ENCODE measurements around the gene PYGO1. TPM values are rescaled to one million over a fixed set of nuclear protein-coding genes. Genes with fewer than 3 reads are reported as not detected.
"Not testable (repeated sequence)": the region's sequence is repeated elsewhere in the genome, so short reads cannot be mapped to it uniquely, and the experiment has no call there.

Gene PYGO1
- total and polyA plus RNA-seq, 7 experiments from 2014 or later = not detected

GRCh38 chr15:55505407-55505806 is 82.7 kb downstream of the PYGO1 start:
- POLR2A ChIA-PET; H3K4me3 Mint-ChIP-seq; H3K9me3 ChIP-seq (ENCODE audit: control insufficient read depth in 2 of 3, low read length in 3 of 3); H3K4me3 ChIP-seq (ENCODE audit: low read length); H3K9me3 Mint-ChIP-seq; ATAC-seq; H3K27ac Mint-ChIP-seq; H3K27ac ChIP-seq (ENCODE audit: low read depth, low read length); CTCF ChIA-PET; DNase-seq; H3K36me3 ChIP-seq (ENCODE audit: control insufficient read depth in 2 of 3, insufficient read depth in 3 of 3, low read length in 3 of 3); H3K4me1 Mint-ChIP-seq; intact Hi-C loops (cut with micrococcal nuclease); H3K36me3 Mint-ChIP-seq; H3K27me3 ChIP-seq (ENCODE audit: control insufficient read depth in 2 of 2, insufficient read depth in 2 of 2, low read length in 2 of 2); H3K4me1 ChIP-seq (ENCODE audit: control insufficient read depth in 2 of 2, insufficient read depth in 2 of 2, low read length in 2 of 2): not testable (repeated sequence)
- H3K27me3 Mint-ChIP-seq = peaks cover 10 to 25% (median 19%) of the 10 kb centered on the region in 5 donors

- intact Hi-C loops (cut with micrococcal nuclease) = loop anchor here in 1 of 2 donors (2.0 to 5.0 kb wide), 2 partner anchors 302 to 743 kb away; partner anchors contain the start of genes RFX7 and RSL24D1
- ATAC-seq (no peak), DNase-seq (no peak)
- POLR2A ChIA-PET = no interaction called here
- Mint-ChIP-seq H3K4me1 (peaks cover 0 to 17% (median 8%) of the 10 kb centered on the region in 7 donors), H3K27ac (peak overlapping the region in 4 of 9 donors; percentile 8 to 80 (median 24)), H3K27me3 (peaks cover 10 to 20% (median 12%) of the 10 kb centered on the region in 5 donors), H3K9me3 (peaks cover 0 to 6% (median 0%) of the 10 kb centered on the region in 11 donors), H3K36me3 (no peaks in the 10 kb centered on the region), H3K4me3 (peak overlapping the region; percentile 83 to 94 (median 90))
- H3K9me3 ChIP-seq (ENCODE audit: control insufficient read depth in 2 of 3, low read length in 3 of 3) = no peaks in the 10 kb centered on the region
- H3K4me1 ChIP-seq (ENCODE audit: control insufficient read depth in 2 of 2, insufficient read depth in 2 of 2, low read length in 2 of 2) = no peaks in the 10 kb centered on the region
- H3K4me3 ChIP-seq (ENCODE audit: low read length) = peak overlapping the region; percentile 62
- H3K36me3 ChIP-seq (ENCODE audit: control insufficient read depth in 2 of 3, insufficient read depth in 3 of 3, low read length in 3 of 3) = no peaks in the 10 kb centered on the region
- CTCF ChIA-PET = no interaction called here
- H3K27me3 ChIP-seq (ENCODE audit: control insufficient read depth in 2 of 2, insufficient read depth in 2 of 2, low read length in 2 of 2) = no peaks in the 10 kb centered on the region
- no peak overlapping the region for H3K27ac ChIP-seq (ENCODE audit: low read depth, low read length)
Measured at GRCh38 chr15:55499151-55499550, 89.0 kb downstream of the PYGO1 start.

GRCh38 chr15:55498109-55498938 is 89.8 kb downstream of the PYGO1 start:
- peak overlapping the region; percentile 62 for H3K4me3 ChIP-seq (ENCODE audit: low read length)
- CTCF ChIA-PET; H3K9me3 Mint-ChIP-seq; H3K36me3 Mint-ChIP-seq; H3K36me3 ChIP-seq (ENCODE audit: control insufficient read depth in 2 of 3, insufficient read depth in 3 of 3, low read length in 3 of 3); H3K27me3 ChIP-seq (ENCODE audit: control insufficient read depth in 2 of 2, insufficient read depth in 2 of 2, low read length in 2 of 2); H3K9me3 ChIP-seq (ENCODE audit: control insufficient read depth in 2 of 3, low read length in 3 of 3); H3K4me1 ChIP-seq (ENCODE audit: control insufficient read depth in 2 of 2, insufficient read depth in 2 of 2, low read length in 2 of 2): not testable (repeated sequence)
- peak; percentile 91 for ATAC-seq
- intact Hi-C loops (cut with micrococcal nuclease) = loop anchor here in 1 of 2 donors (1.0 to 5.0 kb wide), 3 partner anchors 90 to 744 kb away; partner anchors contain the start of genes CCPG1, PIERCE2, RFX7 and RSL24D1
- Mint-ChIP-seq H3K27ac (peak overlapping the region; percentile 52 to 90 (median 86)), H3K4me3 (peak overlapping the region; percentile 83 to 94 (median 90)), H3K27me3 (peaks cover 5 to 12% (median 10%) of the 10 kb centered on the region in 5 donors), H3K4me1 (peaks cover 0 to 17% (median 8%) of the 10 kb centered on the region in 7 donors)
- DNase-seq = peak; percentile 41 to 77 (median 70)
- peak overlapping the region; percentile 61 for H3K27ac ChIP-seq (ENCODE audit: low read depth, low read length)
- POLR2A ChIA-PET = interaction anchor here (0.7 kb wide), 1 partner anchor 658 kb away, joined by 3 read pairs; no protein-coding TSS in a partner anchor

DNA sequence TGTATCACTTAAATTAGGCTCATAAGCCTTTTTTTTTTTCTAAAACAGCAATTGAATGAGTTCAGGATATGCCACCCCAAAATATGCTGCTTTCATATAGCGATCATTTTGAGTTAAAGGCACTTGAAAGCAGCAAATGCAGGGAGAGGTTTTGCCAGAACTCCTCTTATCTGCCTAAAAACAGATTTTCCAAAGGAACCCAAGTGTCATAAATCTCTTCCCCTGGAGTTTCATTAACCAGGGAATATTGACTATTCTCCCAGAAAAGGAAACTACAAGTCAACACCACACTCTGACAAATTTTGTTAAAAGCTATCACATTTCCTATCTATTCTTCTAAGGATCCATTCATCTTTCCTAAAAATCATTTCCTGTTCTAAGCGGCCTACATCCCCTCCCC is 91.4 kb downstream of the PYGO1 start:
- ChIA-PET POLR2A (no interaction called here), CTCF (no interaction called here)
- Mint-ChIP-seq H3K4me1 (peaks cover 0 to 17% (median 8%) of the 10 kb centered on the region in 7 donors), H3K4me3 (peak overlapping the region in 4 of 10 donors; percentile 27 to 51 (median 35)), H3K36me3 (no peaks in the 10 kb centered on the region), H3K27ac (peak overlapping the region in 6 of 9 donors; percentile 18 to 86 (median 46)), H3K9me3 (no peaks in the 10 kb centered on the region), H3K27me3 (no peaks in the 10 kb centered on the region)
- H3K9me3 ChIP-seq (ENCODE audit: control insufficient read depth in 2 of 3, low read length in 3 of 3) = no peaks in the 10 kb centered on the region
- no peak overlapping the region for H3K4me3 ChIP-seq (ENCODE audit: low read length)
- H3K36me3 ChIP-seq (ENCODE audit: control insufficient read depth in 2 of 3, insufficient read depth in 3 of 3, low read length in 3 of 3) = no peaks in the 10 kb centered on the region
- ATAC-seq = no peak
- intact Hi-C loops (cut with micrococcal nuclease) = loop anchor here in 1 of 2 donors (5.0 kb wide), 1 partner anchor 746 kb away; the partner anchor contains the start of gene RFX7
- H3K27me3 ChIP-seq (ENCODE audit: control insufficient read depth in 2 of 2, insufficient read depth in 2 of 2, low read length in 2 of 2) = no peaks in the 10 kb centered on the region
- H3K4me1 ChIP-seq (ENCODE audit: control insufficient read depth in 2 of 2, insufficient read depth in 2 of 2, low read length in 2 of 2) = no peaks in the 10 kb centered on the region
- no peak for DNase-seq
- no peak overlapping the region for H3K27ac ChIP-seq (ENCODE audit: low read depth, low read length)

GRCh38 chr15:55494931-55495330 is 93.2 kb downstream of the PYGO1 start:
- Histone ChIP-seq H3K27ac (ENCODE audit: low read depth, low read length) (no peak overlapping the region), H3K4me1 (ENCODE audit: control insufficient read depth in 2 of 2, insufficient read depth in 2 of 2, low read length in 2 of 2) (no peaks in the 10 kb centered on the region), H3K36me3 (ENCODE audit: control insufficient read depth in 2 of 3, insufficient read depth in 3 of 3, low read length in 3 of 3) (no peaks in the 10 kb centered on the region), H3K9me3 (ENCODE audit: control insufficient read depth in 2 of 3, low read length in 3 of 3) (no peaks in the 10 kb centered on the region), H3K27me3 (ENCODE audit: control insufficient read depth in 2 of 2, insufficient read depth in 2 of 2, low read length in 2 of 2) (no peaks in the 10 kb centered on the region), H3K4me3 (ENCODE audit: low read length) (no peak overlapping the region)
- Mint-ChIP-seq H3K27ac (peak overlapping the region in 3 of 9 donors; percentile 46 to 81 (median 59)), H3K36me3 (no peaks in the 10 kb centered on the region), H3K27me3 (no peaks in the 10 kb centered on the region), H3K4me1 (peaks cover 0 to 17% (median 8%) of the 10 kb centered on the region in 7 donors), H3K4me3 (peak overlapping the region in 1 of 10 donors; percentile 53), H3K9me3 (no peaks in the 10 kb centered on the region)
- ATAC-seq = peak; percentile 55
- DNase-seq = no peak
- ChIA-PET CTCF (no interaction called here), POLR2A (interaction anchor here (0.6 to 1.6 kb wide), 2 partner anchors 176 to 254 kb away, joined by 3 to 5 read pairs; partner anchors contain the start of genes PIGB and PIGBOS1)
- intact Hi-C loops (cut with micrococcal nuclease) = loop anchor here in 1 of 2 donors (5.0 kb wide), 1 partner anchor 747 kb away; the partner anchor contains the start of gene RFX7

GRCh38 chr15:55488952-55489600 is 99.1 kb downstream of the PYGO1 start:
- CTCF ChIA-PET = interaction anchor here (0.6 kb wide), 1 partner anchor 31 kb away, joined by 3 read pairs; no protein-coding TSS in a partner anchor
- DNase-seq; H3K9me3 Mint-ChIP-seq; ATAC-seq; intact Hi-C loops (cut with micrococcal nuclease); H3K4me1 Mint-ChIP-seq; H3K36me3 Mint-ChIP-seq; H3K27me3 Mint-ChIP-seq; H3K4me3 ChIP-seq (ENCODE audit: low read length); H3K27me3 ChIP-seq (ENCODE audit: control insufficient read depth in 2 of 2, insufficient read depth in 2 of 2, low read length in 2 of 2); H3K9me3 ChIP-seq (ENCODE audit: control insufficient read depth in 2 of 3, low read length in 3 of 3); H3K36me3 ChIP-seq (ENCODE audit: control insufficient read depth in 2 of 3, insufficient read depth in 3 of 3, low read length in 3 of 3); H3K4me1 ChIP-seq (ENCODE audit: control insufficient read depth in 2 of 2, insufficient read depth in 2 of 2, low read length in 2 of 2); H3K4me3 Mint-ChIP-seq; POLR2A ChIA-PET; H3K27ac Mint-ChIP-seq; H3K27ac ChIP-seq (ENCODE audit: low read depth, low read length): not testable (repeated sequence)
